Colonic mucosa (tissue), 4 donors: ENCODE results near the gene NT5C1A. TPM values are rescaled to one million over a fixed set of nuclear protein-coding genes. Genes with fewer than 3 reads are reported as not detected.

ENCODE experiments used
- DNase-seq: peaks from one replicate; pipeline ENCODE4 v3.0.0-alpha.2; 2020
- H3K27ac ChIP-seq: fragments of 200-600 bp; one replicate; pipeline ENCODE4 v1.8.0; 2021
- H3K27me3 ChIP-seq: fragments of 200-600 bp; one replicate; pipeline ENCODE4 v1.8.0; 2021
- H3K36me3 ChIP-seq: fragments of 200-600 bp; one replicate; pipeline ENCODE4 v1.8.0; 2021
- H3K4me1 ChIP-seq: fragments of 200-600 bp; one replicate; pipeline ENCODE4 v1.8.0; 2021; ENCODE audit warnings: mild to moderate bottlenecking
- H3K4me3 ChIP-seq: fragments of 200-600 bp; one replicate; pipeline ENCODE4 v1.8.0; 2021
- H3K9ac ChIP-seq, 2 donors: one replicate each; pipeline ENCODE4 v1.7.0; 2013; ENCODE audit warnings: control low read depth in 2 of 2, low read depth in 2 of 2, low read length in 2 of 2
- H3K9me3 ChIP-seq: fragments of 200-600 bp; one replicate; pipeline ENCODE4 v1.8.0; 2021
- CTCF ChIP-seq: fragments of 200-600 bp; IDR thresholded peaks from one replicate; pipeline ENCODE4 v1.8.0; 2022; ENCODE audit warnings: antibody characterized with exemption, mild to moderate bottlenecking
- intact Hi-C: fragments of 100-400 bp; cut with DNase I; formaldehyde crosslinking; loops from one replicate; pipeline ENCODE4 v1.14.1; 2022
- total RNA-seq, 2 donors: library from RNA; stranded (reverse); fragmentation: NEBNext Ultra II Directional in 1 of 2; extraction: Animal tissue kit (Norgen Biotek cat#: 25700) in 1 of 2; gene quantifications; one replicate each; pipeline ENCODE4 v1.2.1, GENCODE V29; 2021
- donor health status: healthy.
- donor health status: DM: no; HTN: no; CAD: no.
- donor health status: DM: no; HTN: no; CAD: no.

The NT5C1A gene
- total RNA-seq, 2 donors from 2014 or later: not detected

GRCh38 chr1:39678889-39679288 is 7.0 kb upstream of the NT5C1A start:
- TF ChIP-seq CTCF: no peak
- Histone ChIP-seq H3K9me3 (no peaks in the 10 kb centered on the region), H3K9ac (no peak overlapping the region), H3K4me3 (no peak overlapping the region), H3K27me3 (peaks cover 4% of the 10 kb centered on the region), H3K27ac (no peak overlapping the region), H3K4me1 (no peaks in the 10 kb centered on the region), H3K36me3 (no peaks in the 10 kb centered on the region)
- no peak for DNase-seq
- intact Hi-C loops: no loop called here

- H3K9me3 ChIP-seq: no peaks in the 10 kb centered on the region
- no peak for TF ChIP-seq CTCF
- H3K27ac ChIP-seq: no peak overlapping the region
- H3K9ac ChIP-seq: no peak overlapping the region
- intact Hi-C loops: no loop called here
- no peak for DNase-seq
- peaks cover 2% of the 10 kb centered on the region for H3K27me3 ChIP-seq
- H3K4me1 ChIP-seq: no peaks in the 10 kb centered on the region
- H3K36me3 ChIP-seq: no peaks in the 10 kb centered on the region
- H3K4me3 ChIP-seq: no peak overlapping the region
Measured at GRCh38 chr1:39677645-39678044, 5.7 kb upstream of the NT5C1A start.

GRCh38 chr1:39676948-39677548 is 5.1 kb upstream of the NT5C1A start:
- Histone ChIP-seq H3K4me3 (no peak overlapping the region), H3K9me3 (no peaks in the 10 kb centered on the region), H3K27me3 (peaks cover 8% of the 10 kb centered on the region), H3K36me3 (no peaks in the 10 kb centered on the region), H3K27ac (no peak overlapping the region), H3K9ac (no peak overlapping the region), H3K4me1 (no peaks in the 10 kb centered on the region)
- no peak for TF ChIP-seq CTCF
- DNase-seq: no peak
- intact Hi-C loops: no loop called here

GRCh38 chr1:39675220-39675619 is 3.3 kb upstream of the NT5C1A start:
- TF ChIP-seq CTCF: no peak

GRCh38 chr1:39673215-39673614 is 1.3 kb upstream of the NT5C1A start:
- Histone ChIP-seq H3K27ac (no peak overlapping the region), H3K36me3 (no peaks in the 10 kb centered on the region), H3K4me3 (no peak overlapping the region), H3K4me1 (no peaks in the 10 kb centered on the region), H3K27me3 (peaks cover 23% of the 10 kb centered on the region), H3K9ac (no peak overlapping the region), H3K9me3 (no peaks in the 10 kb centered on the region)
- no peak for DNase-seq
- intact Hi-C loops: no loop called here
- TF ChIP-seq CTCF: no peak

More at GRCh38 chr1:39675220-39675619, 3.3 kb upstream of the NT5C1A start:
- peaks cover 23% of the 10 kb centered on the region for H3K27me3 ChIP-seq
- no peaks in the 10 kb centered on the region for H3K36me3 ChIP-seq
- no peak overlapping the region for H3K4me3 ChIP-seq
- no peak overlapping the region for H3K9ac ChIP-seq
- DNase-seq: no peak
- intact Hi-C loops: no loop called here
- H3K27ac ChIP-seq: no peak overlapping the region
- H3K9me3 ChIP-seq: no peaks in the 10 kb centered on the region
- no peaks in the 10 kb centered on the region for H3K4me1 ChIP-seq
